Liver (tissue), 9 donors: ENCODE results near the gene ARMCX2. TPM values are rescaled to one million over a fixed set of nuclear protein-coding genes. Genes with fewer than 3 reads are reported as not detected.
"Not testable (repeated sequence)": the region's sequence is repeated elsewhere in the genome, so short reads cannot be mapped to it uniquely, and the experiment has no call there.

Source experiments
- DNase-seq: peaks from one replicate; pipeline ENCODE4 v3.0.0-alpha.2; 2017; ENCODE audit warnings: low spot score
- H3K27ac ChIP-seq, 2 donors: one replicate each; pipeline ENCODE4 v1.7.0; 2013; ENCODE audit warnings: inconsistent platforms in 2 of 2, low read length in 2 of 2, control low read depth in 1 of 2, low read depth in 1 of 2, mild to moderate bottlenecking in 1 of 2
- H3K27me3 ChIP-seq, 4 donors: one replicate each; pipeline versions ENCODE4 v1.6.1 to v1.7.0; 2013; ENCODE audit warnings: low read length in 3 of 4, inconsistent platforms in 1 of 4, mild to moderate bottlenecking in 1 of 4, moderate library complexity in 1 of 4; ENCODE audit not compliant: control insufficient read depth in 4 of 4, insufficient read depth in 4 of 4
- H3K36me3 ChIP-seq, 4 donors: one replicate each; pipeline versions ENCODE4 v1.6.1 to v1.7.0; 2013; ENCODE audit warnings: low read length in 3 of 4, mild to moderate bottlenecking in 3 of 4, low read depth in 1 of 4, moderate library complexity in 1 of 4; ENCODE audit not compliant: control insufficient read depth in 4 of 4, insufficient read depth in 3 of 4
- H3K4me1 ChIP-seq, 4 donors: one replicate each; pipeline versions ENCODE4 v1.6.1 to v1.7.0; 2013; ENCODE audit warnings: low read length in 3 of 4, mild to moderate bottlenecking in 3 of 4, moderate library complexity in 1 of 4; ENCODE audit not compliant: control insufficient read depth in 4 of 4, insufficient read depth in 4 of 4
- H3K4me3 ChIP-seq, 3 donors: one replicate each; pipeline versions ENCODE4 v1.6.1 to v1.7.0; 2013; ENCODE audit warnings: low read length in 3 of 3, control low read depth in 1 of 3, low read depth in 1 of 3, mild to moderate bottlenecking in 1 of 3
- H3K9ac ChIP-seq, 2 donors: one replicate each; pipeline ENCODE4 v1.7.0; 2013; ENCODE audit warnings: low read length in 2 of 2, mild to moderate bottlenecking in 2 of 2, moderate library complexity in 2 of 2, control low read depth in 1 of 2, low read depth in 1 of 2
- H3K9me3 ChIP-seq, 4 donors: one replicate each; pipeline versions ENCODE4 v1.6.1 to v1.7.0; 2013; ENCODE audit warnings: low read length in 3 of 4; ENCODE audit not compliant: control insufficient read depth in 4 of 4
- ATF3 ChIP-seq: IDR thresholded peaks from 2 replicates; pipeline ENCODE4 v1.6.1; 2016; ENCODE audit warnings: antibody characterized with exemption
- CTCF ChIP-seq: fragments of 150-350 bp; IDR thresholded peaks from 2 replicates; pipeline ENCODE4 v1.5.1; 2017; ENCODE audit warnings: improper control_type of control experiment, low read depth, low read length; ENCODE audit not compliant: missing input control
- FOXA2 ChIP-seq: IDR thresholded peaks from 2 replicates; pipeline ENCODE4 v1.6.1; 2016; ENCODE audit warnings: antibody characterized with exemption
- GABPA ChIP-seq, 2 donors: IDR thresholded peaks in 1 of 2; conservative IDR thresholded peaks in 1 of 2; 2 replicates each; pipeline ENCODE4 v1.6.1; 2016; ENCODE audit warnings: antibody characterized with exemption in 2 of 2, mild to moderate bottlenecking in 1 of 2, moderate library complexity in 1 of 2
- HNF4A ChIP-seq, 2 donors: conservative IDR thresholded peaks; 2 replicates each; pipeline ENCODE4 v1.6.1; 2016; ENCODE audit warnings: antibody characterized with exemption in 2 of 2, mild to moderate bottlenecking in 2 of 2
- HNF4G ChIP-seq: IDR thresholded peaks from 2 replicates; pipeline ENCODE4 v1.6.1; 2016; ENCODE audit warnings: antibody characterized with exemption
- JUND ChIP-seq, 2 donors: IDR thresholded peaks; 2 replicates each; pipeline ENCODE4 v1.6.1; 2016; ENCODE audit warnings: antibody characterized with exemption in 2 of 2
- NR2F2 ChIP-seq: IDR thresholded peaks from 2 replicates; pipeline ENCODE4 v1.6.1; 2016; ENCODE audit warnings: antibody characterized with exemption
- RAD21 ChIP-seq, 2 donors: IDR thresholded peaks; 2 replicates each; pipeline ENCODE4 v1.6.1; 2016; ENCODE audit warnings: antibody characterized with exemption in 2 of 2, mild to moderate bottlenecking in 2 of 2
- RXRA ChIP-seq, 2 donors: IDR thresholded peaks; 2 replicates each; pipeline ENCODE4 v1.6.1; 2017 to 2018; ENCODE audit warnings: antibody characterized with exemption in 2 of 2, mild to moderate bottlenecking in 1 of 2
- SP1 ChIP-seq: IDR thresholded peaks from 2 replicates; pipeline ENCODE4 v1.6.1; 2018; ENCODE audit warnings: antibody characterized with exemption, mild to moderate bottlenecking
- TAF1 ChIP-seq: conservative IDR thresholded peaks from 2 replicates; pipeline ENCODE4 v1.6.1; 2016; ENCODE audit warnings: antibody characterized with exemption, mild to moderate bottlenecking
- ZBTB33 ChIP-seq: IDR thresholded peaks from 2 replicates; pipeline ENCODE4 v1.6.1; 2016; ENCODE audit warnings: antibody characterized with exemption
- WGBS: extraction: QIAGEN DNeasy Blood & Tissue Kit; methylation state at CpG from one replicate; pipeline ENCODE4 v1.1.7; 2013; 5-methylcytosine and 5-hydroxymethylcytosine counted together
- polyA plus RNA-seq, 2 donors: library from polyadenylated mRNA; stranded (reverse) in 1 of 2; unstranded in 1 of 2; fragments of 200-250 nt in 1 of 2; fragments of >200 nt in 1 of 2; fragmentation: Nextera tagmentation in 1 of 2; extraction: Ambion mirVana in 1 of 2; gene quantifications; one replicate each; pipeline versions ENCODE4 v1.2.1 to v1.2.3, GENCODE V29; 2013 to 2015
- total RNA-seq, 2 donors: library from RNA; depleted of rRNA; stranded (reverse); fragments of >200 nt; gene quantifications; one replicate each; pipeline ENCODE4 v1.2.3, GENCODE V29; 2014
- TF ChIP-seq, protein P1 (sequence below): IDR thresholded peaks from 2 replicates; pipeline ENCODE4 v1.6.1; 2016; ENCODE audit warnings: antibody characterized with exemption, mild to moderate bottlenecking
- donor health status: healthy.
- donor health status: healthy.
- donor health status: healthy.
- donor health status: healthy.
- donor health status: healthy.

The ARMCX2 gene
- total and polyA plus RNA-seq, 4 donors = 0.60 to 7.5 (median 3.2) TPM

- Histone ChIP-seq H3K27me3 (no peaks in the 10 kb centered on the region), H3K36me3 (no peaks in the 10 kb centered on the region), H3K9me3 (no peaks in the 10 kb centered on the region), H3K4me1 (peaks cover 0 to 6% (median 3%) of the 10 kb centered on the region in 4 donors), H3K27ac (no peak overlapping the region), H3K9ac (no peak overlapping the region), H3K4me3 (no peak overlapping the region)
- 61% methylated on average over 3 of the region's 3 CpGs for WGBS
- DNase-seq = no peak
- TF ChIP-seq NR2F2 = no peak
- no peak for TF ChIP-seq SP1
- TF ChIP-seq CTCF = no peak
- no peak for TF ChIP-seq TAF1
- TF ChIP-seq FOXA2 = no peak
- TF ChIP-seq HNF4G = no peak
- no peak for TF ChIP-seq RAD21 (IDR thresholded peaks at IDR 0.05)
- TF ChIP-seq JUND (IDR thresholded peaks at IDR 0.05) = no peak
- TF ChIP-seq ZBTB33 = no peak
- TF ChIP-seq, protein P1, sequence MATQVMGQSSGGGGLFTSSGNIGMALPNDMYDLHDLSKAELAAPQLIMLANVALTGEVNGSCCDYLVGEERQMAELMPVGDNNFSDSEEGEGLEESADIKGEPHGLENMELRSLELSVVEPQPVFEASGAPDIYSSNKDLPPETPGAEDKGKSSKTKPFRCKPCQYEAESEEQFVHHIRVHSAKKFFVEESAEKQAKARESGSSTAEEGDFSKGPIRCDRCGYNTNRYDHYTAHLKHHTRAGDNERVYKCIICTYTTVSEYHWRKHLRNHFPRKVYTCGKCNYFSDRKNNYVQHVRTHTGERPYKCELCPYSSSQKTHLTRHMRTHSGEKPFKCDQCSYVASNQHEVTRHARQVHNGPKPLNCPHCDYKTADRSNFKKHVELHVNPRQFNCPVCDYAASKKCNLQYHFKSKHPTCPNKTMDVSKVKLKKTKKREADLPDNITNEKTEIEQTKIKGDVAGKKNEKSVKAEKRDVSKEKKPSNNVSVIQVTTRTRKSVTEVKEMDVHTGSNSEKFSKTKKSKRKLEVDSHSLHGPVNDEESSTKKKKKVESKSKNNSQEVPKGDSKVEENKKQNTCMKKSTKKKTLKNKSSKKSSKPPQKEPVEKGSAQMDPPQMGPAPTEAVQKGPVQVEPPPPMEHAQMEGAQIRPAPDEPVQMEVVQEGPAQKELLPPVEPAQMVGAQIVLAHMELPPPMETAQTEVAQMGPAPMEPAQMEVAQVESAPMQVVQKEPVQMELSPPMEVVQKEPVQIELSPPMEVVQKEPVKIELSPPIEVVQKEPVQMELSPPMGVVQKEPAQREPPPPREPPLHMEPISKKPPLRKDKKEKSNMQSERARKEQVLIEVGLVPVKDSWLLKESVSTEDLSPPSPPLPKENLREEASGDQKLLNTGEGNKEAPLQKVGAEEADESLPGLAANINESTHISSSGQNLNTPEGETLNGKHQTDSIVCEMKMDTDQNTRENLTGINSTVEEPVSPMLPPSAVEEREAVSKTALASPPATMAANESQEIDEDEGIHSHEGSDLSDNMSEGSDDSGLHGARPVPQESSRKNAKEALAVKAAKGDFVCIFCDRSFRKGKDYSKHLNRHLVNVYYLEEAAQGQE = no peak
- no peak for TF ChIP-seq HNF4A (conservative IDR thresholded peaks at IDR 0.05)
- TF ChIP-seq RXRA (IDR thresholded peaks at IDR 0.05) = no peak
- no peak for TF ChIP-seq GABPA (IDR thresholded peaks at IDR 0.05 in 1 of 2, conservative IDR thresholded peaks at IDR 0.05 in 1 of 2)
- TF ChIP-seq ATF3 = no peak
Observed at GRCh38 chrX:101655534-101655933, 4.1 kb downstream of the ARMCX2 start.

DNA sequence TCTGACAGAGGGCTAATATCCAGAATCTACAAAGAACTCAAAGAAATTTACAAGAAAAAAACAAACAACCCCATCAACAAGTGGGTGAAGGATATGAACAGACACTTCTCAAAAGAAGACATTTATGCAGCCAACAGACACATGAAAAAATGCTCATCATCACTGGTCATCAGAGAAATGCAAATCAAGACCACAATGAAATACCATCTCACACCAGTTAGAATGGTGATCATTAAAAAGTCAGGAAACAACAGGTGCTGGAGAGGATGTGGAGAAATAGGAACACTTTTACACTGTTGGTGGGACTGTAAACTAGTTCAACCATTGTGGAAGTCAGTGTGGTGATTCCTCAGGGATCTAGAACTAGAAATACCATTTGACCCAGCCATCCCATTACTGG lies 11.9 kb downstream of the ARMCX2 start:
- not testable (repeated sequence) for H3K9ac ChIP-seq, H3K4me1 ChIP-seq, H3K4me3 ChIP-seq, H3K9me3 ChIP-seq, H3K27ac ChIP-seq, DNase-seq, H3K27me3 ChIP-seq, H3K36me3 ChIP-seq
